AG10803 (cell line): ENCODE measurements around the gene AP1S3.
A peak's percentile ranks its signal among the peaks of the same experiment; 100 is the strongest.
"Not testable (repeated sequence)": the region's sequence is repeated elsewhere in the genome, so short reads cannot be mapped to it uniquely, and the experiment has no call there.

Source experiments
- DNase-seq: peaks from one replicate; pipeline ENCODE4 v3.0.0; 2010; ENCODE audit warnings: low read depth
- H3K4me3 ChIP-seq: 2 replicates; pipeline ENCODE4 v1.5.1; 2011; ENCODE audit warnings: mild to moderate bottlenecking, low read length, control low read depth
- TF ChIP-seq, protein P1 (sequence below): conservative IDR thresholded peaks from 2 replicates; pipeline ENCODE4 v1.5.1; 2011; ENCODE audit warnings: mild to moderate bottlenecking, low read length, control low read depth, inconsistent platforms

Gene AP1S3

GRCh38 chr2:223762853-223763252 lies 74.5 kb downstream of the AP1S3 start:
- TF ChIP-seq, protein P1, sequence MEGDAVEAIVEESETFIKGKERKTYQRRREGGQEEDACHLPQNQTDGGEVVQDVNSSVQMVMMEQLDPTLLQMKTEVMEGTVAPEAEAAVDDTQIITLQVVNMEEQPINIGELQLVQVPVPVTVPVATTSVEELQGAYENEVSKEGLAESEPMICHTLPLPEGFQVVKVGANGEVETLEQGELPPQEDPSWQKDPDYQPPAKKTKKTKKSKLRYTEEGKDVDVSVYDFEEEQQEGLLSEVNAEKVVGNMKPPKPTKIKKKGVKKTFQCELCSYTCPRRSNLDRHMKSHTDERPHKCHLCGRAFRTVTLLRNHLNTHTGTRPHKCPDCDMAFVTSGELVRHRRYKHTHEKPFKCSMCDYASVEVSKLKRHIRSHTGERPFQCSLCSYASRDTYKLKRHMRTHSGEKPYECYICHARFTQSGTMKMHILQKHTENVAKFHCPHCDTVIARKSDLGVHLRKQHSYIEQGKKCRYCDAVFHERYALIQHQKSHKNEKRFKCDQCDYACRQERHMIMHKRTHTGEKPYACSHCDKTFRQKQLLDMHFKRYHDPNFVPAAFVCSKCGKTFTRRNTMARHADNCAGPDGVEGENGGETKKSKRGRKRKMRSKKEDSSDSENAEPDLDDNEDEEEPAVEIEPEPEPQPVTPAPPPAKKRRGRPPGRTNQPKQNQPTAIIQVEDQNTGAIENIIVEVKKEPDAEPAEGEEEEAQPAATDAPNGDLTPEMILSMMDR = no peak
- no peak overlapping the region for H3K4me3 ChIP-seq
- peak; percentile 41 for DNase-seq

DNA sequence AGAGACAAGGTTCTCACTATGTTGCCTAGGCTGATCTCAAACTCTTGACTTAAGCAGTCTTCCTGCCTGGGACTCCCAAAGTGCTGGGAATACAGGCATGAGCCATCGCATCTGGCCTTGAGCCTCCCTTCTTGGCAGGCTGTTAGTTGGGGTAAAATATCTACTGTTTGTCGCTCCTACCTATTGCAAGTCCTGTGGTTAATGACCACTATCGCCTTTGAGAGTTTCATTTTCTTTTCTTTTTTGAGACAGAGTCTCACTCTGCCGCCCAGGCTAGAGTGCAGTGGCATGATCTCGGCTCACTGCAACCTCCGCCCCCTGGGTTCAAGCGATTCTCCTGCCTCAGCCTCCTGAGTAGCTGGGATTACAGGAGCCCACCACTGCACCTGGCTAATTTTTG lies 75.6 kb downstream of the AP1S3 start:
- H3K4me3 ChIP-seq, DNase-seq: not testable (repeated sequence)

DNA sequence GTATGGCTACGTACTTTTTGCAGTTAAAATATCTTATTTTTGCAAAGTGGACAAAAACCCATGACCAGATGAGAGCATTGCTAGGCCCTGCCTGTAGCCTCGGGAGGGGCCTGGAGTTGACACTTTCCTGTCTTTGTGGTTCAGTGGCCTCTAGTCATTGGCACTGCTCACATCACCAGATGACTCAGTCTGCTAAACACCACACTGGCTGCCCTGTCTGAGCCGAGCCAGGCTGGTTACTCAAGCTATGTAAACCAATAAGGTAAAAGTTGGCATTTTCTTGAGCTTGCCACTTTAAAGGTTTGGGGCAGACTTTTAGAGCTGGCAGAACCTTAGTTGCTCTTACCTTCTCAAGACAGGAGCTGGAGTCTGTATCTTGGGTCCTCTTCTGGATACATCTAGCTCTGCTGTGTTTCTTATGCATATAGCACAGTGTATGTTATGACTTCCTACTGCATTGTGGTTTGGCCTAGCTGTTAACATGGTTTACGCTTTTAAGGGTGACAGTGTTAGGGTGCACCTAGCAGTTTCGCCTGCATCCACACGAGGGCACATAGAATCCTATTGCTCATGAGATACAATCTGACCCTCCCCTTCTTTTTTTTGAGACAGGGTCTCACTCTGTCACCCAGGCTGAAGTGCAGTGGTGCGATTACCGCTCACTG lies 76.4 kb downstream of the AP1S3 start:
- DNase-seq = peak; percentile 76
- TF ChIP-seq, protein P1 = 0 out of 2 replicates have a peak, but pooled peaks have one; percentile 11
- H3K4me3 ChIP-seq = no peak overlapping the region

- DNase-seq = peak; percentile 12
- no peak overlapping the region for H3K4me3 ChIP-seq
- TF ChIP-seq, protein P1 = no peak
Observed at GRCh38 chr2:223759569-223760430, 77.6 kb downstream of the AP1S3 start.

GRCh38 chr2:223758131-223758840 lies 79.1 kb downstream of the AP1S3 start:
- H3K4me3 ChIP-seq = no peak overlapping the region
- no peak for DNase-seq
- TF ChIP-seq, protein P1 = no peak

DNA sequence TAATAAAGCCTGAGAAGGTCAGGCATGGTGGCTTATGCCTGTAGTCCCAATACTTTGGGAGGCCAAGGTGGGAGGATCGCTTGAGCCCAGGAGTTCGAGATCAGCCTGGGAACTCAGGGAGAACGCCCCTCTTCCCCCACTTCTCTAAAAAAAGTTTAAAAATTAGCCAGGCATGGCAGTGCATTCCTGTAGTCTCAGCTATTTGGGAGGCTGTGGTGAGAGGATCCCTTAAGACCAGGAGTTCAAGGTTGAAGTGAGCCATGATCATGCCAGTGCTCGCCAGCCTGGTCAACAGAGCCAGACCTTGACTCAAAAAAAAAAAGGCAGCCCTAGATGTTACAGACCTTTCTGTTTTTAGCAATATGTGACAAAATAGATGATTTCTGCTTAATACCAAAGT lies 83.4 kb downstream of the AP1S3 start:
- no peak overlapping the region for H3K4me3 ChIP-seq
- TF ChIP-seq, protein P1 = no peak
- DNase-seq = no peak

GRCh38 chr2:223751012-223751411 lies 86.4 kb downstream of the AP1S3 start:
- TF ChIP-seq, protein P1 = no peak
- DNase-seq = peak; percentile 15

More at GRCh38 chr2:223751012-223751411, 86.4 kb downstream of the AP1S3 start:
- no peak overlapping the region for H3K4me3 ChIP-seq
